HG03432 (cell line): Measurements from ENCODE around the gene IST1.
"Not testable (repeated sequence)": the region's sequence is repeated elsewhere in the genome, so short reads cannot be mapped to it uniquely, and the experiment has no call there.

ENCODE experiments used
- ATAC-seq: cut with Tn5 transposase; IDR thresholded peaks from one replicate; pipeline ENCODE4 v1.9.1; 2021; ENCODE audit warnings: mild to moderate bottlenecking, moderate library complexity; ENCODE audit not compliant: unreplicated experiment

Gene IST1

DNA sequence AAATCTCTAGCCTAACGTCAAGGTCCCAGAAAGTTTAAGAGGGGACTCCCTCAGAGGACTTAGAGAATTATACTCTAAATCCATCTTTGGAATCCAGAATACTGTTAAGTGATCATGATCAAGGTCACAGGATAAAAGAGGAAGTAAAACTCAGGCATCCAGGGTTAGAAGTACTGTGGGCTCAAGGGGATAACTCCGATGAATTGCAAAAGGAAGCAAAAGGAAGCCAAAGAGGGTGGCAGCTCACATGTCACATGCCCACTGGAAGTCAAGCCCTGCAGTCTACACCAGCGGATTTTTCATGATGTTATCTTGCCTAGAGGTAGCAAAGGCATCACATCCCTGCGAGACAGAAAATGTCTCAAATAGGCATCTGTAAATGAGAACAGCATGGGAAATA lies 15.2 kb upstream of the IST1 start:
- no peak for ATAC-seq

DNA sequence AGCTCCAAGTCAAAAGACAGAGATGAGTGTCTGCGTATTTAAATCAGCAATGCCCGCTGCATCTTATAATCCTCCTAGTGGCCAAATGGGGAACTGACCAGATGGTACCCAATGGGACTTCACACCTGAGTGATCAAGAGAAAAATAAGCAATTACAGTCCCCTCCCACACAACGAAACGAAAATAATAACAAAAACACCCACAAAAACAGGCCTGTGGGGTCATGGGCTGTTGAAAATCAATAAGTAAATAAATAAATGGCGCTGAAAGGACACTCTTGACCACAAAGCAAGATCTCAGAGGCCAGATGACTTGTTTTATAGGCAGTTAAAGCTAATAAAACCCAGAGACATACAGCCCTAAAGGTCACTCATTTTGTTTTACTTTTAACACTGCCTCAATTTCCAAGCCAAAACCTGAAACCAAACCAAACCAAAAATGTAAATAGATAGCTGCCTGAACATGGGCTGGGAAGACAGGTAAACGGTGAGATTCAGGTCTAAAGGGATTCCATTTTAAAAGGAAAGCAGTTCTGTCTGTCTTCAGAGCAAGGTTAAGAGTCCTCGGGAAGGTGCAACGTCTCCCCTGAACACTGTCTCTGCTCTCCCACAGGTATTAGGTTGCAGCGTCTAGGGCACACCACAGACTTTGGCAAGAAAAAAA lies 12.7 kb upstream of the IST1 start:
- peak; percentile 36 for ATAC-seq

DNA sequence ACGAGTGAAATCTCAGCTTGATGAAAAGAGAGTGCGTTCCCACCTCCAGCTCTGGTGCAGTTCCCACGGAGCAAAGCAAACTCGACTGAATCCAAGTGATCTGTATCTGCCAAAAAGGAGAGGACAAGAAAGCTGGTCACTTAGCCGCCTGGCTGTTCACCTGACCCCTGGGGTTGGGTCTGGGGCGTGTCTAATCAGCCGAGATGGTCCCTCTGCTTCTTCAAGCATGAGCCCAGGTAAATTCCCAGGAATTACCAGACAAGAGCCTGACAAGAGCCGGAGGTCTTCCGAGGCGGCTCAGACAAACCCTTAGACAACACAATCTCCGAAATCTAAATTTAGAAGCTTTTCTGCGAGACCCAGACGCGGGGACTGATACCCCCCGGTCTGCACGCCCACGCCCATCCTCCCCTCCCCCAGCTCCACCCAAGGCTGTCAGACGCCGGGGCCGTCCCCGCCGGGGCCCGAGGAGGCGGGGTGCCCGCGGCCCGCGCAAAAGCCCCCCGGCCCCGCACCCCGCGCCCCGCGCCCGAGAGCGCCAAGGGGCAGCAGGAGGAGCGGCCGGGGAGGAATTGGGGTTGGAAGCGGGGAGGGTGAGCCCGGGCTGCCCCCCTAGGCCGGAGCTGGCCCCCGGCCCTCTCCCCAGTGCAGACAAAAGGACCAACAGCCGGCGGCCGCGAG lies 12.0 kb upstream of the IST1 start:
- peak; percentile 53 for ATAC-seq

DNA sequence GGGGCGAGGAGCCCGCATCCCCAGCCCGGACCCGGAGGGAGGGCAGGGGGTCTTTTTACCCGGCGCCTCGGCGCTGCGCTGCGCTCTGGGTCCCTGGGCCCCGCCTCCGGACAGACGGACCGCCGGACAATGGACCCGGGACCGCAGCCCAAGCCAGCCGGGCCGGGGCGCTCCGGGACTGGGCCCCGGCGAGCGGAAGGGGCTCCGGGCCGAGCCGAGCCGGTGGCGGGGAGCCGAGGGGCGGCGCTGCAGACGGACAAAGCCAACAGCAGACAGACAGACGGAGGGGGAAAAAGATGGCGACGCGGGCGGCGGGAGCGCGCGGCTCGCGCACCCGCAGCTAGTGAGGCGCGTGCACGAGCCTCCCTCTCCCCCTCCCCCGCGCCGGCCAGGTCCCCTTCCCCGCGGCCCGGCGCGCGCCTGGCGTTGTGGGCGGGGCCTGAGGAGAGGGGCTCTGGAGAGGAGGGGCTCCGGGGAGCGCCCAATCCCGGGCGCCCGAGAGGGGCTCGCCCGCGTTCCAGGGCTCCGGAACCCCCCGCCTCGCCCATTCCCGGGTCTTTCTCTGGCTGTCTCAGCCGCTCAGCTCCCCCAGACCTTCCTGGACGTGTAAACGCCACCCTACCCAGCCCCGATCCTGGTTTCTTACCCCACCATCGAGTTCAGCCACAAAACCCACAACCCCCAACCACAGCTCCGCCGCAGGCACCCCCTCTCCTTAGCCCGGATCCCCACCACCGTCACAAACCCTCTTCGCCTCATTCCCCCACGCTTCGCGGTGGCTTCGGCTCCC lies 11.3 kb upstream of the IST1 start, which contains the start of gene ZNF821:
Gene ZNF821, minus strand, starts transcription at position 334 of the 790 bp plus-strand sequence. CDS start 4,236 bp downstream, outside the sequence.
- peak; percentile 65 for ATAC-seq

DNA sequence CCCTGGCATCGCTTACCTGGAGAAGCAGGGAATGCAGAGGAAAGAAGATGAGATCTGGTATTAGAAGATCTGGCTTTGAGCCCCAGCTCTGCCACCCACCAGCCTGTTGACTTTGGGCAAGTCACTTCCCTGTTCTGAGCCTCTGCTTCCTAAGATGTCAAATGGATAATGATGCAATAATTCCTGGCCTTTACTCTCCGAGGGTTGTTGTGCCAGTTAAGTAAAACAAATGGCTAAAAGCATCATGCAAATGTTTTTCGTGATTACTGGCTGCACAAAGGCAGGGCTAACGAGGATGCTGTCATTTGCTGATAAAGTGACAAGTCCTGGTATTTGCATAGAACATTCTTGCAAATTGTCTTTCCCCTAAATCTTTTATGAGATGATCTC lies 10.1 kb upstream of the IST1 start:
- ATAC-seq, result no peak

DNA sequence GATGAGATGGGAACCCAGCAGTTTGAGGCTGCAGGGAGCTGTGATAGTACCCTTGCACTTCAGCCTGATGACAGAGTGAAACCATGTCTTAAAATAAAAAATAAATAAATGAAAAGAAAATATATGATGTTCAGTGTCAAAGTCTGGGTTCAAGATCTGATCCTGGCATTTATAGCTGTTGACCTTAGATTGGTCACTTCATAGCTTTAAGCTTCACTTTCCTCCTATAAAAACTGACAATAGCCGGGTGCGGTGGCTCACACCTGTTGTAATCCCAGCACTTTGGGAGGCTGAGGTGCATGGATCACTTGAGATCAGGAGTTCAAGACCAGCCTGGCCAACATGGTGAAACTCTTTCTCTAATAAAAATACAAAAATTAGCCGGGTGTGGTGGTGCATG lies 6.2 kb upstream of the IST1 start:
- no peak for ATAC-seq

DNA sequence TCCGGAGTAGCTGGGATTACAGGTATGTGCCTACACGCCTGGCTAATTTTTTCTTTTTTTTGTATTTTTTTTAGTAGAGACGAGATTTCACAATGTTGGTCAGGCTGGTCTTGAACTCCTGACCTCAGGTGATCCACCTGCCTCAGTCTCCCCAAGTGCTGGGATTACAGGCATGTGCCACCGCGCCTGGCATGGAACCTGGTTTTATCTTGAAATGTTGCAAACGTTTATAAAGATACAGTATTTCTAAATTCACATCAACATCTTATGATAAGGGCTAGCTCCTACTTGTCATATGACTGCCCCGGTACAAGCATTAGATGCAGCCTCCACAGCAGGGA lies 1.5 kb upstream of the IST1 start:
- no peak for ATAC-seq

DNA sequence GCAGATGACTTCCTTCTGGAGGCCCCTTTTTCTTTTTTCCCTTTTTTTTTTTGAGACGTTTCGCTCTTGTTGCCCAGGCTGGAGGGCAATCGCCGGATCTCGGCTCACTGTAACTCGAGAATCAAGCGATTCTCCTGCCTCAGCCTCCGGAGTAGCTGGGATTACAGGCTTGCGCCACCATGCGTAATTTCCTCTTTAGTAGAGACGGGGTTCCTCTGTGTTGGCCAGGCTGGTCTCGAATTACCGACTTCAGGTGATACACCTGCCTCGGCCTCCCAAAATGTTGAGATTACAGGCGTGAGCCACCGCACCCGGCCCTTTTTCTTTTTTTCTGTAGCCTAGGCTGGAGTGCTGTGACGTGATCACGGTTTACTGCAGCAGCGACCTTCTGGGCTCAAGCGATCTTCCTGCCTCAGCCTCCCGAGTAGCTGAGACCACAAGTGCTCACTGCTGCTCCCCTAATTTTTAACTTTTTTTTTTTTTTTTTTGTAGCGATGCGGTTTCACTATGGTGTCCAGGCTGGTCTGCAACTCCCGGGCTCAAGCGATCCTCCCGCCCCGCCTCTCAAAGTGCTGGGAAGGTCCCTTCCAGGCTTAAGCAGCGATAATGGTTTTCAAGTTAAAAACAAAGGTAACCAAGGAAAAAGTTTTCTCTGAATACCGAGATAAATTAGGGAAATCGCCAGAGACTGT lies 956 bp upstream of the IST1 start:
- ATAC-seq, result peak; percentile 25

DNA sequence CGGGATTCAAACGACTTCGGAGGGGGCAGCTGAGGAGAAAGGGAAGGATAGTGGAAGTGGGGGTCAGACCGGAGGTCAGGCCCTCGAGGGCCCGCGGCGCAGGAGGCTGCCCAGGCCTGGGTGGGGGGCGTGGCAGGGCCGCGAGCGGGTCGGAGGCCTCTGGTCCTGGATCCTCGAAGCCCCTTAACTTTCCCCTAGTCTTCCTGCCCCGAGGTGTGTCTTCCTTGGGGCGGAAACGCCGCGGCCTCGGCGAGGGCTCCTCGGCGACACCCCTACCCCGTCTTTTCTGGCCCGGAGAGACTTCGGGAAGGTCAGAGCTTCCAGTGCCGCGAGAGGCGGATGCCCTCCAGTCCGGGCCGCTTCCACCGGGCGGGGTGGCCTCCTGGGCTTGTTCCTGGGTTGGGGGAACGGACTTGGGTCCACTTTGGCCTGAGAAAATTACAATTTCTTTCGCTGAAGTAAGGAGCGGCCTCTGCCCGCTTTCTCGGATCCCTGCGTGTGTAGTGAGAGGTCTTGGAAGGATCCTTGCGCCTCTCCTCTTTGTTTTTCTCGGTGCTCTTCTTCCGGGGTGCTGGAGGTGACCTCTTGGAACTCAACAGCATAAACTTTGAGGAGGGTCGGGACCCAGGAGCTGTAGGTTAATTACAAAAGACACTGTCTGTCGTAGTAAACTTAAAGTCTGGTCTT lies 491 bp downstream of the IST1 start:
- peak; percentile 27 for ATAC-seq

DNA sequence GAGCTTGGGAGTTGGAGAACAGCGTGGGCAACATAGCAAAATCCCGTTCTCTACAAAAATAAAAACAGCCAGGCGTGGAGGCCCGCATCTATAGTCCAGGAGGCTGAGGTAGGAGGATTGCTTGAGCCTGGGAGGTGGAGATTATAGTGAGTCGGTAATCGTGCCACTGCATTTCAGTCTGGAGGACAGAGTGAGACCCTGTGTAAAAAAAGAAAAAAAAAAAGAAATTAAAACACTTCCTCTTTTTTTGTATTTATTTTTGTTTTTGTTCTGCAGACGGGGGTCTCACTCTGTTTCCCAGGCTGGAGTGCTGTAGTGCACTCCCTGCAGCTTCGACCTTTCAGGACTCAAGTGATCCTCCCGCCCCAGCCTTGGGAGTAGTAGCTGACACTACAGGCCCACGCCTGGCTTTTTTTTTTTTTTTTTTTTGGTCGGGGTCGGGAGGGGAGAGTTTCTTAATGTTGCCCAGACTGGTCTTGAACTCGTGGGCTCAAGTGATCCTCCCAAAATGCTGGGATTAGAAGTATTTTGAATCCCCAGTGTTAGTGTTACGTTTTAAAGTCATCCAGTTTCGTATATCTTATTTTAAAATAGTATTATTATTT lies 1.5 kb downstream of the IST1 start:
- ATAC-seq, result no peak

DNA sequence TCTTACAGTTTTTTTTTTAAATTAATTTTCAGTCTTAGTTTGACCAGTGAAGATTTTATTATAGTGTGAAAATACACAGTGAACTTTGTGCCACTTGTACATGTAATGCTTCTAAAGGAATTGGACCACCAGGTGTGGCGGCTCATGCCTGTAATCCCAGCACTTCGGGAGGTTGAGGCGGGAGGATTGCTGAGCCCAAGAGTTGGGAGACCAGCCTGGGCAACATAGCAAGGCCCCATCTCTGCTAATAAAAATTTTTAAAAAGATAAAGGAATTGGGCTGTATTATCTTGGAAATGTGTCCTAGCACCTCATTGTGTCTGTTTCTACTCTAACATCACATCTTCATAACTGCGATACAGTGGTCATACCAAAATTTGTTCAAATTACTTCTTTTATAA lies 3.8 kb downstream of the IST1 start:
- no peak for ATAC-seq

DNA sequence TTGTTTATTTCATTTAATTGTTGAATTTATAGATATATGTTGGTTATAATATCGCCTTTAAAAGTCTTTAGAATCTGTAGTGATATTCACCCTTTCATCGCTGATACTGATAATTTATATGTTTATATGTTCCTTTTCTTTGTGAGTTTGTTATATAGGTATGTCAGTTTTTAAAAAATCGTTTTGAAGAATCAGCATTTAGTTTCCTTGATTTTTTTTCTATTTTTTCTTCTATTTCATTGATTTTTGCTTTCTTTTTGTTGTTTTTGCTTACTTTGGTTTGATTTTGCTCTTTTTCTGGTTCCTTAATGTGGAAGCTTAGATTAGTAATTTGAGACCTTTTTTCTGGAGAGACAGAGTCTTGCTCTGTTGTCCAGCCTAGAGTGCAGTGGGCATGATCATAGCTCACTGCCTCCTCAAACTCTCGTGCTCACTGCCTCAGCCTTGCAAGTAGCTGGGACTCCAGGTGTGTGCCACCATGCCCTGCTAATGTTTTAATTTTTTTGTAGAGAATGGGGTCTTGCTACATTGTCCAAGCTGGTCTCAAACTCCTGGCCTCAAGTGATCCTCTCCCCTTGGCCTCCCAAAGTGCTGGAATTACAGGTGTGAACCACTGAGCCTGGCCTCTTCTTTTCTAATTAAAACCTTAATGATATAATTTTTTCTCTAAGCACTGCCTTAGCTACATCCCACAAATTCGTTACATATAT lies 7.5 kb downstream of the IST1 start:
- ATAC-seq, result no peak

DNA sequence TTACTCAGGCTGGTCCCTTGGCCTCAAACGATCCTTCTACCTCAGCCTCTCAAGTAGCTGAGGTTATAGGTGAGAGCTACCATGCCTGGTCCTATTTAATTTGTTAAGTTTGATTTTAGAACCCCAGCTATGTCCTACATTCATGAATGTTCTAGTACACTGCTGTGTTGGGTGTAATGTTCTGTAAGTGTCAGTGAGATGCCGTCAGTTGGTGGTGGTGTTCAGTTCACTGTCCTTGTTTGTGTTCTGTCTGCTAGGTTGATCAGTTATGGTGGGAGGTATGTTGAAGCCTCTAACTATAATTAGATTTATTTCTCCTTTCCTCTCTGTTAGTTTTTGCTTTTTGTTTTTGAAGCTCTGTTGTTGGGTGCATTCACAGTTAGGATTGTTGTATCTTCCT lies 8.3 kb downstream of the IST1 start:
- ATAC-seq, result no peak

DNA sequence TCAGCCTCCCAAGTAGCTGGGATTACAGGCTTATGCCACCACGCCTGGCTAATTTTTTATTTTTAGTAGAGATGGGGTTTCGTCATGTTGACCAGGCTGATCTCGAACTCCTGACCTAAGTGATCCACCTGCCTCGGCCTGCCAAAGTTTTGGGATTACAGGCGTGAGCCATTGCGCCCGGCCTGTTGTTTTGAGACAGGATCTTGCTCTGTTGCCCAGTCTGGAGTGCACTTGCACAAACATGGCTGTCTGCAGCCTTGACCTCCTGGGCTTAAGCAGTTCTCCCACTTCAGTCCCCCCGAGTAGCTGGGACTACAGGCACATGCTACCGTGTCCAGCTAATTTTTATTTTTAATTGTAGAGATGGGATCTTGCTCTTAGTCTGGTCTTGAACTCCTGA lies 8.9 kb downstream of the IST1 start:
- ATAC-seq, result no peak

DNA sequence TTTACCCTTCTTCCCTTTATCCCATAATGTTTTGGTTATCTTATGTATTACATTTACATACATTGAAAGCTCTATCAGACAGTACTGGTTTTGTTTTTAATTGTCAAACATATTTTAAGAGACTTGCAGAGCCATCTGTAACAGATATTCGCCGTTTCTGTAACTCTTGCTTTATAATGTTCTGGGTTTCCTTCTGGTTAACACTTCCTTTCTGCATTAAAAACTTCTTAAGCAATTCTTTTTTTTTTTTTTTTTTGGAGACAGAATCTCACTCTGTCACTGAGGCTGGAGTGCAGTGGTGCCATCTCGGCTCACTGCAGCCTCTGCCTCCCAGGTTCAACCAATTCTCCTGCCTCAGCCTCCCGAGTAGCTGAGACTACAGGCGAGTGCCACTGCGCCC lies 10.4 kb downstream of the IST1 start:
- not testable (repeated sequence) for ATAC-seq

DNA sequence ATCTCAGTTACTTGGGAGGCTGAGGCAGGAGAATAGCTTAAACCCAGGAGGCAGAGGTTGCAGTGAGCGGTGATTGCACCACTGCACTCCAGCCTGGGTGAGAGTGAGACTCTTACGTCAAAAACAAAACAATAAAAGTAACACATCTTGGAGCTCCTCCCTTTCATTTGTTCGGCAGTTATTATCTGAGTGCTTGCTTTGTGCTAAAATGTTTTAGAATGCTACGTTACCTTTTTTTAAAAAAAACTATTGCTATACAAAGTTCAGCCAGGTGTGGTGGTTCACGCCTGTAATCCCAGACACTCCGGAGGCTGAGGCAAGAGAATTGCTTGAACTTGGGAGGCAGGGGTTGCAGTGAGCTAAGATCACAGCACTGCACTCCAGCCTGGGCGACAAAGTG lies 15.8 kb downstream of the IST1 start:
- ATAC-seq, result no peak

DNA sequence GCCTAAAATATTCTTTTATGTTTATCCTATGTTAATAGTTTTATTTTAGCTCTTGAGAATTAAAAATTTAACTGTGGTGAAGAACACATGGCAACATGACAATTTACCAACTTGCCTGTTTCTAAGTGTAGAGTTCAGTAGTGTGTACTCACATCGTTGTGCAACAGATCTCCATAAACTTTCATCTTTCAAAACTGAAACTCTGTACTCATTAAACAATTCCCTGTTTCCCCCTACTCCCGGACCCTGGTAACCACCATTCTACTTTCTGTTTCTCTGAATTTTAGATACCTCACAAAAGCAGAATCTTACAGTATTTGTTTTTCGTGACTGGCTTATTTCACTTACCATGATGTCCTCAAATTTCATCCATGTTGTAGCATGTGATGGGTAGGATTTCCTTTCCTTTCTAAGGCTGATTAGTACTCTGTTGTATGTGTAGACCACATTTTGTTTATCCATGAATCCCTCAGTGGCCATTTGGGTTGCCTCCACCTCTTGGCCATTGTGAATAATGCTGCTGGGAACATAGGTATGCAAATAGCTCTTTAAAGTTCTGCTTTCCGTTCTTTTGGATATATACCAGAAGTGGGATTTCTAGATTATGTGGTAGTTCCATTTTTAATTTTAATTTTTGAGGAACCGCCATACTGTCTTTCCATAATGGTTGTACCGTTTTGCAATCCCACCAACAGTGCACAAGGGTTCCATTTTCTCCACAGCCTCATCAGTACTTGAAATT lies 17.4 kb downstream of the IST1 start:
- ATAC-seq, result no peak

DNA sequence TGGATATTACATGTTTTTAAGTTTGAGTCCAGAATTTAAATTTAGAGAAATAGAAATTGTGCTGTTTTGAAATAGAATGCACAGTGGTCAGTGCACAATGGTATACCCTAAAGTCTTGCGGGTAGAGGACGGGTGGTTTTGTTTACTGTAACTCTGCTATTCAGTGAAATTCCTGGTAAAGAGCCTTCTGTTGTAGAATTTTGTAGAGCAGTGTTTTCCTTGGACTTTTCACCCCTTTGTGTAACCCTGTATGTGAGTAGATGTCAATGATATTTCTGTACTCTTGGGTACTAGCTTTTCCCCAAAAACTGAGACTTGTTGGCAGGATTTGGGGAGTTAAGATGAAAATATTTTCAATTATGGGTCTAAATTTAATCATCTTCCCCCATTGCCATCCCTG lies 19.5 kb downstream of the IST1 start:
- no peak for ATAC-seq

DNA sequence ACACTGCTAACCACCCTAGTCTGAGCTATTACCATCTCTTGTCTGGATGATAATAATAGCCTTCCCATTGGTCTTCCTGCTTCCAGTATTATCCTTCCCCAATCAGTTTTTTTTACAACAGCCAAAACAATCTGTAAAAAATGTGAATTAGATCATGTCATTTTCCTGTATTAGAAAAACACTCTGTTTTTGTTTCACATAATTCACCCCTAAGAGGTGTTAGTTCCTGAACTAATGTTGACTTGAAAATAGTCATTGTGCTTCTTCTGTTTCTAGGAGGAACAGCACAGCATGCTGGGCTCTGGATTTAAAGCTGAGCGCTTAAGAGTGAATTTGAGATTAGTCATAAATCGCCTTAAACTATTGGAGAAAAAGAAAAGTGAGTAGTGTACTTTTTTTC lies 20.0 kb downstream of the IST1 start:
- no peak for ATAC-seq
